Muscle layer of duodenum (tissue), 2 donors: ENCODE measurements around the gene GPR31.

Experiments used
- H3K27ac ChIP-seq: one replicate; pipeline ENCODE4 v1.7.0; 2013; ENCODE audit warnings: mild to moderate bottlenecking, low read length
- H3K27me3 ChIP-seq: one replicate; pipeline ENCODE4 v1.7.0; 2013; ENCODE audit warnings: low read depth, mild to moderate bottlenecking, control low read depth, low read length
- H3K36me3 ChIP-seq, 2 donors: one replicate each; pipeline ENCODE4 v1.7.0; 2013; ENCODE audit warnings: low read length in 2 of 2, control low read depth in 1 of 2, mild to moderate bottlenecking in 1 of 2; ENCODE audit not compliant: insufficient read depth in 2 of 2, control insufficient read depth in 1 of 2
- H3K4me1 ChIP-seq, 2 donors: one replicate each; pipeline ENCODE4 v1.7.0; 2013; ENCODE audit warnings: low read length in 2 of 2, mild to moderate bottlenecking in 2 of 2, control low read depth in 1 of 2, moderate library complexity in 1 of 2; ENCODE audit not compliant: insufficient read depth in 2 of 2, control insufficient read depth in 1 of 2
- H3K4me3 ChIP-seq, 2 donors: one replicate each; pipeline ENCODE4 v1.7.0; 2013; ENCODE audit warnings: low read length in 2 of 2, low read depth in 1 of 2, mild to moderate bottlenecking in 1 of 2
- H3K9me3 ChIP-seq, 2 donors: one replicate each; pipeline ENCODE4 v1.7.0; 2013; ENCODE audit warnings: low read length in 2 of 2, control low read depth in 1 of 2, mild to moderate bottlenecking in 1 of 2; ENCODE audit not compliant: control insufficient read depth in 1 of 2
- donor health status: healthy.

Gene GPR31

DNA sequence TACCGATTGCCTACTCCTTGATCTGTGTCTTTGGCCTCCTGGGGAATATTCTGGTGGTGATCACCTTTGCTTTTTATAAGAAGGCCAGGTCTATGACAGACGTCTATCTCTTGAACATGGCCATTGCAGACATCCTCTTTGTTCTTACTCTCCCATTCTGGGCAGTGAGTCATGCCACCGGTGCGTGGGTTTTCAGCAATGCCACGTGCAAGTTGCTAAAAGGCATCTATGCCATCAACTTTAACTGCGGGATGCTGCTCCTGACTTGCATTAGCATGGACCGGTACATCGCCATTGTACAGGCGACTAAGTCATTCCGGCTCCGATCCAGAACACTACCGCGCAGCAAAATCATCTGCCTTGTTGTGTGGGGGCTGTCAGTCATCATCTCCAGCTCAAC is 21.4 kb downstream of the GPR31 start:
- Histone ChIP-seq H3K27me3 (no peaks in the 10 kb centered on the region), H3K27ac (no peak overlapping the region), H3K36me3 (no peaks in the 10 kb centered on the region), H3K4me3 (no peak overlapping the region), H3K4me1 (peaks cover 0 to 2% of the 10 kb centered on the region in 2 donors), H3K9me3 (no peaks in the 10 kb centered on the region)

DNA sequence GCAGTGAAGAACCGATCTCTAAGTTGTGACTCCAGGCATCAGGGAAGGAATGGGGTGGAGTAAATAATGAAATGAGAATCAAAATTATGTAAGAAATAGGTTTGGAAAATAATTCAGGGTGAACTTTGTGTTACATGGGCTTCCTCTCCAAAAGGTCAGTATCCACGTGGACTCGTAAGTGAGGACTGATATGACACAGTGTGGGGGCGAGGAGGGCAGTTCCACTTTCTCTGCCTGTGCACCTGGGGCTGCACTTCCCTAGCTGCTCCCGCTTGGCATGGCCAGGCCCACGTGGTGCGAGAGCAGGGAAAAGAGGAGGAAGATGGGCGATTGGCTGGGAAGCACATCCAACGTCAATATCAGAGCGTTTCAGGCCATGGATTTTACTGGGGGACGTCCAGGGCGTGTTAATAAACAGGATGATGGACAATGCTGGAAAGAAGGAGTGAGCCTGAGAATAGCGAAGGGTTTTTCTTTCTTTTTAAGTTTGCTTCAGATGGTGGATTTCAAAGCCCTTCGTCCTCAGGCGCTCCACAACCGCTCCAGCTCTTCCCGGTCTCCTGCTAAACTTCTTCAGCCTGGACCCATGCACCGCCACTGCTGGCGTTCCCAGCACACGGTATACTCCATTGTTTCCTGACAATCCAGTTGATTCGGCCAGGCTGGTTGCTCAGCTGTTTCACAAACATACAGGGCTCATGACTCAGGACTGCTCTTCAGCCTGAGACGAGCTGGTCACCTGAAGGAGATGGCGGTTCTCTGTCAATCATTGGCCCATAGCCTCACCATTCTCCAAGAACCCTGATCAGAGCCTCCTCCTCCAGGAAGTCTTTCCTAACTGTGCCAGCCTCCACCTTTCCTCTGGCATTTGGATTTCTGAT is 23.1 kb downstream of the GPR31 start:
- H3K4me3 ChIP-seq, result no peak overlapping the region
- H3K4me1 ChIP-seq, result no peaks in the 10 kb centered on the region
- H3K36me3 ChIP-seq, result no peaks in the 10 kb centered on the region
- H3K9me3 ChIP-seq, result no peaks in the 10 kb centered on the region
- no peak overlapping the region for H3K27ac ChIP-seq
- H3K27me3 ChIP-seq, result no peaks in the 10 kb centered on the region

DNA sequence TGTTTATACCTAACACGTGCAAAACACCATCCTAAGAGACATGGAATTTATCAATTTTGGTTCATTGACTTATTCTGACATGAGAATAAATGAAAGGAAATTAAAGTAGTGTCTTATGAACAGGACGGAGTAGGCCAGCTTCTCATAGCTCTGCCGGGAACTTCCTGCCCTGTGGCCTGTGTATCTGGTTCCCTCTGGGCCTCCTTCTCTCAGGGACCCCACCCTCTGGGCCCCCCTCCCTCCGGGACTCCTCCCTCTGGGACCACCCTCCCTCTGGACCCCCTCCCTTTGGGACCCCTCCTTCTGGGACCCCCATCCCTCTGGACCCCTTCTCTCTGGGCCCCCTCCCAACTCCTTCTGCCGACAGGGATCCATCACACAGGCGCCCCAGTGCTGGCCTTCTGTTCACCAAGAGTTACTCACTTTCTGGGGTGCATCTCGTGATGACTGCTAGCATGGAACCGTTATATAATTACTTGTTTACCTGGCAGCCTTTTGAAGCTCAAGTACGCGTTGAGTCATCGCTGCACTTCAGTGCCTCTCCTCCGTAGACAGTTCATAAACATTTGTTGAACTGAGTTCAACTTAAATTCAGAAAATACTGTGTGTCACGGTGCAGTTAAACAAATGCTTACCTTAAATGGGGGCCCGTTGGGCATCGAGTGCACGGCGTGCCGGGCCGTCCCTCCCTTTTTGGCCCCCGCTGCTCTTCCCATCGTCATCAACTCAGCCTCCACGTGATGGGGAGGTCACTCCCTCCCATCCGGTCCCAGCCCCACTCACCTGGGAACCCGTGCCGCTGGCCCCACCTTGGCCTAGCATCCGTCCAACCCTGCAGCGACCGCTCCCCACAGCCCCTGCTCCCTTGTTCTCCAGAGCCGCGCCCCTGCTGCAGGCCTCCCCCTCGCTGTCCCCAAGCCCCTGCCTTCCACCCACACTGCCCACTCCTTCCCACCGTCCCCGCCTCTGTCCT is 26.8 kb downstream of the GPR31 start:
- no peaks in the 10 kb centered on the region for H3K9me3 ChIP-seq
- no peak overlapping the region for H3K4me3 ChIP-seq
- no peak overlapping the region for H3K27ac ChIP-seq
- no peaks in the 10 kb centered on the region for H3K36me3 ChIP-seq
- no peaks in the 10 kb centered on the region for H3K27me3 ChIP-seq
- H3K4me1 ChIP-seq, result no peaks in the 10 kb centered on the region

DNA sequence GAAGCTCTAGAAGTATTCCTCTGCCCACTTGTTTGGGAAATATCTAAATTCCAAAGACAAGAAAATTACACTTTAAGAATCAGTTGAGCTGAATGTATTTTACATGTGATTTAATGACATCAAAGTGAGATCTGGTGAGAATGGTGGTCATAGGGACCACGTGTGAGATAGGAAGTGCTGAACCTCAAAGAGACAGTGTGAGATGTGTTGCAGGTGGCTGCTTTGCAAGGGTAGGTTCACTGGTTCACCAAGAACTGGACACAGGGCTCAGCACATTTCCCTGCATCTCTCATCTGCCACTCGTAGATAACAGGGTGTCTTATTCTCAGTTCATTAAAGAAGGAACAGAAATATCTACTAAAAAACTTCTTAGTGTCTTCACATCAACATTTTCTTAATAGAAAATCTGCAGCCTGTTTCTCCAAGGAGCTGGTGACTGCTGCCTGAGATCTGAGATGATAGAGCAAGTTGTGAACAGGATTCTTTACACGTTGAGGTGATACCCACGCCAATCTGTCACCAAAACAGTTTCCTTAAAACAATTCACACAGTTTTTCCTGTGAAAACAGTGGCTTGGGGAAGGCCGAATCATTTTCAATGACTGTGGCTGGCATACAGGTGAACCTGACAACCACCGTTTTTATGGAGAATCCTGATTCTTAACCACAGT is 27.6 kb downstream of the GPR31 start:
- H3K4me3 ChIP-seq, result no peak overlapping the region
- H3K4me1 ChIP-seq, result no peaks in the 10 kb centered on the region
- H3K36me3 ChIP-seq, result no peaks in the 10 kb centered on the region
- H3K27ac ChIP-seq, result no peak overlapping the region
- no peaks in the 10 kb centered on the region for H3K27me3 ChIP-seq
- no peaks in the 10 kb centered on the region for H3K9me3 ChIP-seq

DNA sequence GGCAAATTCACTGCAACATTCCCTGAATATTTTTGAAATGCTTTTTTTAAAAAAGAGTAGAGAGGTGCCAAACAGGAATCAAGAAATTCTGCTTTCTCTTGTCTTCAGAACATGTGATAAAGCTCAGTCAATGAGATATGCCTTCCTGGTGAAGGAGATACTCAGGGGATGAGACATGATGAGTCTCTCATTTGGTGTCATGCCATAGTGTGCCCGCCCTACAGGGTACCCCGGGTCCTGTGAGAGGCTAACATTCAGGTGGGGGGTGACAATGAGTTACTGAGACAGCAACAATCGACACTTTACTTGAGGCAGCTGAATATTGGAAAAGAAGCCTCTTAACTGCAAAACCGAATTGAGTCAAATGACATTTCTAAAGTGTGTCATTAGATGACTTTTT is 28.2 kb downstream of the GPR31 start:
- H3K9me3 ChIP-seq, result no peaks in the 10 kb centered on the region
- H3K36me3 ChIP-seq, result no peaks in the 10 kb centered on the region
- no peaks in the 10 kb centered on the region for H3K27me3 ChIP-seq
- H3K27ac ChIP-seq, result no peak overlapping the region
- H3K4me1 ChIP-seq, result no peaks in the 10 kb centered on the region
- H3K4me3 ChIP-seq, result no peak overlapping the region

DNA sequence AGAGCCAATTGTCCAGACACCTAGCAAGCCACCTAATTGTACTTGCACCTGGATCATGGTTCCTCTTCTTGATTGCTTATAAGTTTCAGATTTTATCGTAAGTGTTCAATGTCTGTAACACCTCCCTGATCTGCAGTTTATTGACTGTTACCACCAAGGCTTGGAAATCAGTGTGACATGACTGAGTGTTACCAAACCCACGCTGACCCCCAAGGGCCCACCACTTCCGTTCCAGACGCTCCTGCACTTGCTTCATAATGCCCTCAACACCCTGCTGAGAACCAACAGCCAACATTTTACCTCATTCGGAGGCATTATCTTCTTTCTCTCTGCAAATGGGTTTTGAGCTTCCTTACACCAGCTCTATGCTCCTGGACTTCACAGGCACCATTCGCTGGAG is 28.6 kb downstream of the GPR31 start:
- no peak overlapping the region for H3K27ac ChIP-seq
- no peaks in the 10 kb centered on the region for H3K27me3 ChIP-seq
- H3K4me1 ChIP-seq, result no peaks in the 10 kb centered on the region
- H3K36me3 ChIP-seq, result no peaks in the 10 kb centered on the region
- H3K4me3 ChIP-seq, result no peak overlapping the region
- H3K9me3 ChIP-seq, result no peaks in the 10 kb centered on the region

DNA sequence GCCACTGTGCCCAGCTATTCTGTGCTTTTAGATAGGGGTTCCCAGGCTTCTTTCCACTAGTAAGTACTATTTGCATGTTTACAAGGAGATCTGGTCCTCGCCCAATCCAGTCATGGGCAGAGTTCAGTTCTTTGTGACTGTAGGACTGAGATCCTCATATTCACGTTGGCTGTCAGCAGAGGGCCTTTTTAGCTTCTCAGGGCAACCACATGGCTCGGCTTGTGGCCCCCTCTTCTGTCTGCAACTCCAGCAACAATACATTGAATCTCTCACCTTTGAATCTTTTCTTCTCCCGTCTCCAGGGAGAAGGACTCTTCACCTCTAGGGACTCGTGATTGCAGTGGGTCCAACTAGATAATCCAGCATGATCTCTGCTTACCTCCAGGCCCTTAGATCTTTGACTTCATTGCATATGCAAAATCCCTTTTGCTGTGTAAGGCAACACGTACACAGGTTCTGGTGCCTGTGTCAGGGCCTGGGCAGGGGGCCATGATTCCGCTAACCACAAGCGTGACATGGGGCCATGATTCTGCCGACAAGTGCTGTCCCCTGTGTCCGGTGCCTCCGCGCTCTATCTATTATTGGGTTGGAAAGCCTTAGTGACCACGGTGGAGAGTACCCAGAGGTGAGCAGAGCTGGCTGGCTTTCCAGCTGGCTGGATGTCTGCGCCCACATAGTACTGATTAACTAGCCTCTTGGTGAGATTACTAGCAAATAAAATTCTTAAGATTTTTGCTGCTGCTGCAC is 29.8 kb downstream of the GPR31 start:
- Histone ChIP-seq H3K4me1 (no peaks in the 10 kb centered on the region), H3K27ac (no peak overlapping the region), H3K36me3 (no peaks in the 10 kb centered on the region), H3K27me3 (no peaks in the 10 kb centered on the region), H3K9me3 (no peaks in the 10 kb centered on the region), H3K4me3 (no peak overlapping the region)

DNA sequence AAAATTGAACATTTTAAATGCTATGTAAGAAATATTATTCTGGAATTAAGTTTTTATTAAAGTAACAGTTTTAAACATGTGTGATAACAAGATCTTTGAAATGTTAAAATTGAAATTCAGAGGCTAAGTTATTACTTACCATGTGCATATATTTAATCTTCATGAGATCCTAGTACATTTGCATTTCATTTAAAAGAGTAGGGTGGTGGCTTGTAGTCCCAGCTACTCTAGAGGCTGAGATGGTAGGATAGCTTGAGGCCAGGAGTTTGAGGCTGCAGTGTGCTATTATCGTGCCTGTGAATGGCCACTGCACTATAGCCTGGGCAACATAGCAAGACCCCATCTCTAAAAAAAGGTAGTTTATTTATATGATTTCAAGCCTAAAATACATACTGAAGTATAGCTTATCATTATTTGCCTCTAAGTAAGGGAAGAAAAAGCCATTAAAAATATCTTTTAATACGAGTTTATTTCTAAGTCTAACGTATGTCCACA is 31.9 kb downstream of the GPR31 start:
- H3K27ac ChIP-seq, result no peak overlapping the region
- H3K36me3 ChIP-seq, result no peaks in the 10 kb centered on the region

DNA sequence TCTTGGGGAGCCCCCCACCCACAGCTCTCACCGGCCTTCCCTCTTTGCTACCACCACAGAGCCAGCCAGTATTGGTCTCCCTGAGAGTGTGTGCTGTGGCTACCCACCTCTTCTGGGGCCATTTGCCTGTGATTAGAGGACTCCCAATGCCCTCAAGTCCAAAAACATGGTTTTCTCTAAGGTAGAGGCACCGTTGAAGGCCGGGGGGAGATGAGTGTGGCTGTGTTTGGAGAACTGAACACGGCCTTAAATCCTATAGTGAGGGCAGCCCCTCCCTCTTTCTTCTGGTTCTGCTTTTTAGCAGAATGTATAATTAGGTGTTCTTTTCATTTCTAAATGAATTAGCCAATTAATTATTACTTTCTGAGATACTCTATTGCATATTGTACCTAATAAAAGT is 32.4 kb downstream of the GPR31 start:
- Histone ChIP-seq H3K36me3 (no peaks in the 10 kb centered on the region), H3K9me3 (no peaks in the 10 kb centered on the region), H3K27ac (no peak overlapping the region), H3K27me3 (no peaks in the 10 kb centered on the region), H3K4me3 (no peak overlapping the region), H3K4me1 (no peaks in the 10 kb centered on the region)

More for the DNA sequence above, 31.9 kb downstream of the GPR31 start:
- no peak overlapping the region for H3K4me3 ChIP-seq
- H3K9me3 ChIP-seq, result no peaks in the 10 kb centered on the region
- no peaks in the 10 kb centered on the region for H3K4me1 ChIP-seq
- no peaks in the 10 kb centered on the region for H3K27me3 ChIP-seq

DNA sequence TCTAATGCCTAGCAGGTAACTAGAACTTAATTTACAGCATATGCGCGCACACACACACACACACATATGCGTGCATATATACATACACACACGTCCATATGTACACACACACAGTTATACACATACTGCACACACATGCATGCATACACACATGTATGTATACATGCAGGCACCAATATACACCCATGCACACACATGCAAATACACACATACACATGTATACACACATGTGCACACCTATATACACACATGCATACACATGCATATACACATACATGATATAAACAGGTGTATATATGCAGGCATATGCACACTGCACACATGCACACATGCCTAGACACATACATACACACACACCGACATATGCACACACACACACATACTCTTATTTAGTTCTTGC is 33.0 kb downstream of the GPR31 start:
- H3K36me3 ChIP-seq, result no peaks in the 10 kb centered on the region
- H3K9me3 ChIP-seq, result no peaks in the 10 kb centered on the region
- H3K27ac ChIP-seq, result no peak overlapping the region
- no peaks in the 10 kb centered on the region for H3K27me3 ChIP-seq
- H3K4me1 ChIP-seq, result peaks cover 0 to 3% of the 10 kb centered on the region in 2 donors
- H3K4me3 ChIP-seq, result no peak overlapping the region
